Embryonic facial prominence (tissue), 1 donor: ENCODE measurements around the gene CPB1.
"Not testable (repeated sequence)": the region's sequence is repeated elsewhere in the genome, so short reads cannot be mapped to it uniquely, and the experiment has no call there.

Source experiments
- DNase-seq: peaks from one replicate; pipeline ENCODE4 v3.0.0-alpha.2; 2016; ENCODE audit errors: extremely low spot score

CPB1 gene

DNA sequence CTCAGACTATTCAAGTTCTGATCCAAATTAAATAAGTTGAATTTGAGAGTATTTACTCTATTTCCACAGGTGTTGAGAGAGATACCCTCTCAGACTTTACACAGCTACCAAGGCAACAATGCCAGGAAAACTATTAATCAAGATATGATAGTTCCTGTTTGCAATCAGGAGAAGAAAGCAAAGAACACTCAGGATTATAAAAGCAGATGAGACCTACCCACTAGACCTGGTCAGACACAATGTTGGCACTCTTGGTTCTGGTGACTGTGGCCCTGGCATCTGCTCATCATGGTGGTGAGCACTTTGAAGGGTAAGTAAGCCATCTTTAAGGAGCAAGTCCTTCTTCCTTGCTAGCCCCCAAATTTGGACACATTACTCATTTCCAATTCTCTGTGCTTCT, at the start of gene CPB1:
Gene CPB1 (plus strand): TSS at position 227 of the 400 bp plus-strand sequence. CDS start 13 bp downstream, at position 240.
- DNase-seq = no peak

DNA sequence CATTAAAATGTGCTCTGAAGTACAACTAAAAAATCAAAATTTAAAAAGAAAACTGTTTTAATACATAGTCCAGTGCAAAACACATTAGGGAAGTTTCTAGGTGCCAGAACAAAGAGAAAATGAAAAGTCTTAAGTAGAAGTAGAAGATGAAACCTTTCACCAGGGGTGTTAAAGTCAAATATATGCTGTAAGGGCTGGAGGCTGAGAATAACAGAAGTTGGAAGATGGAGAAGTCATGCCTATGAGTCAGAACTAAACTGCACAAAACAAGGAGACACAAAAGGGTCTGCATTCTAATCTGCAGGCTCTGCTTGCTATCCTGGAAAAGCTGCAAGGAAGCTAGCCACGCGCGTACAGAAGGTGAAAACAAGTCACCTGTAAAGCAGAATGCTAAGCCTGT, 48.7 kb upstream of the CPB1 start:
- no peak for DNase-seq

DNA sequence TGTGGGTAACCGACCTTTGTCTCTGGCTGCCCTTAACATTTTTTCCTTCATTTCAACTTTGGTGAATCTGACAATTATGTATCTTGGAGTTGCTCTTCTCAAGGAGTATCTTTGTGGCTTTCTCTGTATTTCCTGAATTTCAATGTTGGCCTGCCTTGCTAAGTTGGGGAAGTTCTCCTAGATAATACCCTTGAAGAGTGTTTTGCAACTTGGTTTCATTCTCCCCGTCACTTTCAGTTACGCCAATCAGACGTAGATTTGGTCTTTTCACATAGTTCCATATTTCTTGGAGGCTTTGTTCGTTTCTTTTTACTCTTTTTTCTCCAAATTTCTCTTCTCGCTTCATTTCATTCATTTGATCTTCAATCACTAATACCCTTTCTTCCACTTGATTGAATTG, 42.6 kb upstream of the CPB1 start:
- DNase-seq = not testable (repeated sequence)

DNA sequence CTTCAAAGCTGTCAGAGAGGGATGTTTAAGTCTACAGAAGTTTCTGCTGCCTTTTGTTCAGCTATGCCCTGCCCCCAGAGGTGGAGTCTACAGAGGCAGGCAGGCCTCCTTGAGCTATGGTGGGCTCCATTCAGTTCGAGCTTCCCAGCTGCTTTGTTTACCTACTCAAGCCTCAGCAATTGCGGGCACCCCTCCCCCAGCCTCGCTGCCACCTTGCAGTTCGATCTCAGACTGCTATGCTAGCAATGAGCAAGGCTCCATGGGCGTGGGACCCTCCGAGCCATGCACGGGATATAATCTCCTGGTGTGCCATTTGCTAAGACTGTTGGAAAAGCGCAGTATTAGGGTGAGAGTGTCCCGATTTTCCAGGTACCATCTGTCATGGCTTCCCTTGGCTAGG, 41.5 kb upstream of the CPB1 start:
- not testable (repeated sequence) for DNase-seq

DNA sequence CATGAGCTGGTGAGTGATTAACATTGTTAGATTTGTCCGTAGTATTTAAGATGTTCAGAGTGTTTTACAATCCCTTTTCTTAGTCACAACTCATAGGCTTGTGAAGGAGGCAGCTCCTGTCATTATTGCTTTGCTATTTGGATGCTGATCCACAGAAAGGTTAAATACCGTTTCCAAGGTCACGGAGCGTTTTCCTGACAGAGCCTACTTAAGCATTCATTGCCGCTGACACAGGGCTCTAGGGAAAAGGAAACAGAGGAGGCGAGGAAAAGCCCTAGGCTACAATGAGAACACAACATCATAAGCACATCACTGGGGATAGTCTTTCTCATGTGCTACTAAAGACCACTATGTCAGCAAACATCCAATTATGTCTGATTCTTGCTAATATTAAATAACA, 38.5 kb upstream of the CPB1 start:
- DNase-seq = no peak

DNA sequence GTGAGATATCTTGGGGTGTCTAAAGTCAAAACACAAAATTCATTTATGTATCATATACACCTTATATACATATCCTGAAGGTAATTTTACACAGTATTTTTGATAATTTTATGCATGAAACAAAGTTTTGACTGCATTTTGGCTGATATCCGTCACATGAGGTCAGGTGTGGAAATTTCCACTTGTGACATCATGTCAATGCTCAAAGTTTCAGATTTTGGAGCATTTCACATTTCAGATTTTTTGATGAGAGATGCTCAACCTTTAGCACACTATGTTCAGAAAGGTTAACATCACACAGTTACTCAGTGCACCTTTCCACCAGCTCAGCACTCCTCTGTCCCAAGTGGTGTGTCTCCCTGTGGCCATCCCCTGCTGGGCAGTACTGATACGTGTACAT, 37.7 kb upstream of the CPB1 start:
- no peak for DNase-seq

DNA sequence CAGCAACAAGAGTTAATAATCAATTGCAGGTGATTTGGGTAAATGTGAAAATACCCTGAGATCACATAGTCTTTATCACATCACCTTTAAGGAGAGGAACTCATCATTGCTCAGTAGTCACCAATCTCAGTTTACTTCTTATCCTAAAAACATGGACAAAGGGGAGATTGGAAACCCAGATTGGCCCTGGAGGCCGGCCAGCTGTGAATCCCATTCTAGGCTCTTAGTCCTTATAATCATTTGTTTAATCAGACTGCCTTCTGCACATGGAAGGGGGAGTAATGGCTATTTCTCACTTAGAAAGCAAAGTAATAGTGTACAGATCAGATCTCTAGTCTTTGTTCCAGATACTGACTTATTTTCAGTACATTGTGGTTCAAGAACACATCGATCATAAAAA, 37.2 kb upstream of the CPB1 start:
- DNase-seq = no peak

DNA sequence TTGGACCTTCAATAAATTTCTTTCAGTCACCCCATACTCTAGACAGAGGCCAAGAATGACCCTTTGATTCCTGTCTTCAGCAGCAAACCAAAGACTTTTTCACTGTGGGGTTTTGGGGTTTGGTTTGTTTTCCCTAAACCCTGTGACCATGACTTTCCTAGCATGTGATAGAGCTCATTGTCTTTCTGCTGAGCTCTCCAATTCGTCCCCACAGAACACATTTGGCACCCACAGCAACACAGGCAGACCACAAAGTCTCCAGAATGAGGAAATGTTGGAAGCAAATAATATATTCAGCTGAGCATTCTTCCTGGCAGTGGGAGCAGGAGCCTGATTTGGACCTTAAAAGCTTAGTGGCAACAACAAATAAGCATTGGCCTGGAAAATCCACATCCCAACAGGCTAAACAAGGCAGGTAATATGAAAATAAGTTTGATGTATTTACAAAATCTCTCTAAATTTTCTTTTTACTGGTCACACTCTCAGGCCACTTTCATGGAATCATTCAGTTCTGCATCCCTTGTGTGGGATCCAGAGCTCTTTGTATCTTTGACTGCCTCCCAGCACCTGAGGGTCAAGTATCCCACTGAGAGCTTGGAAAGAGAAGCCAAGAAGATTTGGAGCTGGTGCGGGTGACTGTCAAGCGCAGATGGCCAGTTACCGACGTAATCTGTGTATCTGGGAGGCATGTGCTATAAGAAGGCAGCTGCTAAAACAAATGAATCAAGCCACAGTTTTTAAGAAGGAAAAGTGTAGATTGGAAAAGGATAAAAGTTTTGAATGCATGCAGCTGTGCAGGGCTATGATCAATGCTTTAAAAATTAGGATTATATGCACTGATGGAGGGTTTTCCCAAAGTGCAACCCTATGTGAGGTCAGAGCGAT, 36.5 kb upstream of the CPB1 start:
- DNase-seq = no peak

DNA sequence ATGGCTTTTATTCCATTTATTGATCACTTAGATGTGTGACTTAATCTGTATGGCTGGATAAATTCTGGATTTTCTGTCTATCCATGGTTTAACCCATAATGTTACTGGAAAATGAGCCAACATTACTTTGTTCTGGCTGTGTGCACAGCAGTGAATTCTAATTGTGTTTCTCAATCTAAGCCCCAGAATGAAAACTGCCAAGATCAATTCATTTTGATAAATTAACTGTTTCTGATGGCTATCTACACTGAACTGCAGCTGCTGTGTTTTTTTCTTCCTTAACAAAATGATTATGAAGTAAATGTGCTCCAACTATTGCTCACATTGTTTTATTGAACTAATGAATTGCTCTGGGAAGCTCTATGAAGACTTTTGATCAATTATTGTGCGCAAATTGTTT, 35.7 kb upstream of the CPB1 start:
- no peak for DNase-seq

DNA sequence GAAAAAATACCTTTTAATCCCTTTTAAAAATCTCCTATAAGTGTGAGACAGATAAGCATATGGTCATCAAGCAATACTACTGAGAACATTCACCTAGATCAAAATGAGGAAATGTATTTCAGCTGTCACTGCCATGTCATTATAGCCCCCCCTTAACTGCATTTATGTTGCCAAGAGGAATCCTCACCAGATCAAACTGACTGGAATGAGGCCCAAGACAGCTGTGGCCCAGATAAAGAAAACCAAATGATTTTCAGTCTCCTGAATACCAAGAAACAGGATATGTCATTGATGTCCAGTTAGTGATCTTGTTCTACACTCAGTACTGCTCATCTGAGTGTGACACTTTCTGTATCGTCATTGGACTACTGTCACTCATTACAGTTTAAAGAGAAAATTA, 35.1 kb upstream of the CPB1 start:
- DNase-seq = no peak

DNA sequence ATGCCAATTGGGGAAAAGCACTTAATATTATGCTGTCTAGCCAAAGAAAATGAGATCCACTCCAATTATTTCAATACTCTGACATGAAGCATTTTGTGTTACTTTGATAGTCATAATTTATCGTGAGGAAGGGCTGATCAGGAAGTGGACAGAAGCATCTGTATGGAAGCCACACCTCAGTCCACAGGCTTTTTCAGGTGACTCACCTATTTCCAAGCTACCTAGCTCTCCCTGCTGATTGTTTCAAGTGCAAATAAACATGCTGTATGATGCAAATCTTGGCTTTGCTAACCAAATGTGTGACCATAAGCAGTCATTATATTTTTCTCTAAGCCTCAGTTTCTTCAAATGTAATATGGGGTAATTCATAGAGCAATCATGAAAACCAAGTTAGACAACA, 30.8 kb upstream of the CPB1 start:
- DNase-seq = no peak

DNA sequence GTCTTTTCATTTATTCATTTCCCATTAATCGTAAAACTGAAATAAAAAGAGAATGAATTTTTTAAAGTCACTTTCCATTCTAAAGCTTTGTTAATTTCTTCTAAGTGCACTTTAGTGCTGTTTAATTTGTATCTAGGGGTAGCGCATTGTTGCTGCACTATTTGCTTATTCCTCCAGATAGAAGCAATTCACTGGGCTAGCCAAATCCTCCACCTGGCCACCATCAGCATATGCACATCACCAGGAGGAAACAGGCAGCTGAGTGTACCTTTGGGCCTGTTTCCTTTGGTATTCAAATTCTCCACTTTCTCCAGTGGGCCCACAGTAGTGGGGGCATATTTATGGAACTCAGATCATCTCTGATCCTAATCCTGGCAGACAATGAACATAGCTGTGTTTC, 29.8 kb upstream of the CPB1 start:
- no peak for DNase-seq

DNA sequence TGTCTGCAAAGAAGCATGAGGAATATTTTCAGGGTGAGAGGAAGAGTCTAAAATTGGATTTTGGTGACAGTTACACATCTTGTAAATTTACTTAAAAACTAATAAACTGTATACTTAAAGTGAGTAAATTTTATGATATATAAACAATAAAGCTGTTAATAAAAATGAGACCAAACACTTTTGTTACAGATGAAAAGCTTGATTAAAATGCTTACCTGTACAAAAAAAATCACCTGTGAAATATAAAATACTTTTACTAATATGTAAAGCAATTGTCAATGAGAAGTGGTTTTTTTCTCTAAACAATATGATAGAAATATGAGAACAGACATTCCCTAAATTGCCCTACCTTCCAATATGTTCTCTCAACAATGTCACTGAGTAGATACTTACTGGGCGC, 27.2 kb upstream of the CPB1 start:
- DNase-seq = no peak

DNA sequence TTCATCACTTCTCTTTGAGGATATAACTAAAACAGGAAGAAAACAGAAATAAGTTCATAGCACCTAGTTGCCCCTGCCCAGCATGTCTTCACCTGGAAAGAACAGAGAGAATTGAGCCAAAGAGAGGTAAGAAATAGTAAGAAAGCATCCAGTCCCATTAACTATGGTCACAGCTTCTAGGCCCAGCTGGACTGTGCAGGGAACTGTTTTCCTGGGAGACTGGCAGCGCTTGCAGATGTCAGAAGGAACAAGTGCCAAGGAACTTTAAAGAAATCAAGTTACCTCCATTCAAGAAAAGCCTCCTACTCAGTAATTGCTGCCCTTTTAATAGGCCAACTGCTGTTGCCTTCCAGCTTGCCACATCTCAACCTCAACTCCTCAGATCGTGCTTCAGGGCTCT, 17.8 kb upstream of the CPB1 start:
- no peak for DNase-seq

DNA sequence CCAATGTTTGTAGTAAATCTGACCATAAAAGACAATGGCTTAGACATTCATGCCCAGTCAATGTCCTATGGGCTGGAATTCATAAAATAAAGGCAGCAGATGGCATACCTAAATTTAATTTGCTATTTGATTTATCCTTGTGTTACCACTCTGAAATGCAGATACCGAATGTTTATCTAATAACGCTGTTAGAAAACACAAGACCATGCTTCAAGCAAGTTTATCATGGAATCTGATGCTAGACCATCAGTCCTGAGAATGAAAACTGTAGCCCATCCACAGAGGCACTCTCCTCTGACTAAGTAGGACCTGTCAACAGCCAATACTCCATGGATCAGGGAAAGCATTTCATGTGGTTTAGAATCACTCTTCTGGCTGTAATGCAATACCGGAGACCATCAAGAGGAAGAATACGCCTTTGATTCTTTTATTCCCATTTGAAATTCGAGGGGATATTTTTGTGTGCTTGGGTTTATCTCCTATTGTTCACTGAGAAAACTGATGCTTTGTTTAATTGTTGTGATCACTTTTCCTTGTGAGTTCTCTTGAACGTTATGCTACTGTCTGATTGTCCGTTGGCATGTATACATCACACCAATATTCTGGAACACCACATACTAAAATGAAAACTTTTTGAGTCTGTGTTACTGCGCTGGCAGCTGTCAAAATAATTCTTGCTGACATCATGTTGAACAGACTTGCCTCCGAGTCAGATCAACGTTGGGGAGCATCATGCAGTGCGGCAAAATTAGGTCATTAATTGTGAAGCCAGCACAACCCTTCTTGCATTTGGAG, 12.1 kb upstream of the CPB1 start:
- DNase-seq = no peak

DNA sequence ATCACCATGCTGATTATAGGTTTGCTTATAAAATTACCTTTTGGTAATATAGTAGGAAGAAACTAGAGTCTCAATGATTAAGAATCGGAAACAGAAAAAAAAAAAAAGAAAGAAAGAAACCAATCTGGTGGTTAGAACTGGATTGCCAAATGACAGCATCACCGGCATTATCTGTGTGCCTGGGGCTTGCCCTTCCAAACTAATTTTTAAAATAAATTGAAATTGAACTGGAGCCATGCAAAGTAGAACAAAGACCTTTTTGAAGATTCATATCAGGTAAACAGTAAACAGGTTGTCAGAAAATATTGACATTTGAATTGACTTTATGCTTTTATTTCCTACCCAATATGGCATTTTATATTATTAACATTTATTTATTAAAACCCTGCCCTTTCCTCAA, 11.2 kb upstream of the CPB1 start:
- DNase-seq = no peak

DNA sequence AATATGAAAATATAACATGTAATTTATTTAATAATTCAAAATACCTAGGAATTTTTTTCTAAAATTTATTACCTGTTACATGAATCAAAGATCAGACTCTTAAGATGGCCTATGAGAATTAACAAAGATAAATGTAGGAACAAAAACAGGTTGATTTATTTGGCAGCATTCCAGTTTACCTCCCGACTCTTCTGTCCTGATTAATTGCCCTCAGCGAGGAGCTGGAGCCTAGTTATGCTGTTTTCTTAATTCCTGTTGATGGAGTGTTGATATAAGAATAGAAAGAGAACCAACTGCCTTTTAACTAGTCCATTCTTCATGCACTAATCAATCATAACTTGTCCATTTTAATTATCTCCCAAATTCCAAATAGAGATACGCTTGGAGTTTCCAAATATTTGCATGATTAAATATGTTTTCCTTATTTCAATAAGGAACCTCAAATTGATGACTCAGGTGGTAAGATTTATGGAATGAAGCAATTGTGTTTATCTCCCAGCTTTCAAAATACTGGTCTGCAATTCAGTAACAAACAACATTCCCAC, 10.6 kb upstream of the CPB1 start:
- no peak for DNase-seq

DNA sequence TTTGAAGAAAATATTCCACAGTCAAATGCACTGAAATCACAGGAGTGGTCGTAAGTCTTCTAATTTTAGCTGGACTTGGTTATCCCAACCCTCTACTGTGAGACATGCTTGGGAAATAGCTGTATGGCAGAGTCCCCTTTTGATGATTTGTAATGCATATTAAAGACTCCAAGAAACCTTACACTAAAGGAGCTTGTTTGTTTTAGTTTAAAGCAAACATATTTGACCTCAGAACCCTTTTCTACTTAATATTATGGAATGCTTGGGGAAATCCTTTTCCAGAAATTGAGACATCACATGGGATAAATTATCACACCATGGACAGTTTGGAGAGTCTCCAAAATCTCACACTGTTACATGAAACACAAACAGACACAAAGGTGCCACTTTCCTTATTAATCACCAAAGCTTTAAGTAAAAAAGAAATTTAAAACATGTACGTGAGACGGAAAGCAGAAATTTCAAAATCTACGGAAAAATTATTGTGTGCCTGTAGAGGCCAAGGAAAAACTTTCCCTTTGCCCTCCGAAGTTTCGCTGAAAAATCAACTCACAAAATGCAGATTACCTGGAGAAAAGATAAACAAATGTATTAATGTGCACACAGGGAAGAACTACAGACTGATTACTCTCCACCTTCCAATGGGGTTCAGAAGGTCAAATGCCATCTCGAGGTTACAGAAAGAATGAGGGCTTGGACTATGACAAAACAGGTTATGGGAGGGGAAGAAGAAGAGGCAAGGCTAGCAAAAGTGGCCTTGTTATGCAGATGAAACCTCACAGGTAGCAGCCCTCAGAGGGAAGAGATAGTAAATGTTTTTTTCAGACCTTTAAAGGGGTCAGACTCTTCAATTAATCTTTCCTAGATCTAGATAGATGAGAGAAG, 7.0 kb upstream of the CPB1 start:
- DNase-seq = no peak

DNA sequence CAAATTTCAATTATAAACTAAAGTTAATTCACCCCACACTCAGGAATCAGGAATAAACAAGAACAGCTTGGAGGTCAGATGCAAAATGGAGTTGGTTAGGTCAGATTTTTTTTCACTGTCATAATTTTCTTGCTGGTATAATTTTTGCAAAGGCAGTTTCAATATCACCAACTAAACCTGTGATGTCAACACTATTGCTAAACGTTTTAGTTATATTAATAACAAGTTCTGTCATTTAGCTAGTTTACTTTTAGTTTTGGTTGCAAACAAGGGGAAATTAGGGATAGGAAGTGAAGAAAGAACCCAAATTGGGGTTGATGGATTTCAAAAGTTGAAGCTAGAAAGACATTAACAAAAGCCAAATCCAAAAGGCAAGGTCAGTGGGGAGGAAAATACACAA, 4.6 kb upstream of the CPB1 start:
- DNase-seq = no peak

DNA sequence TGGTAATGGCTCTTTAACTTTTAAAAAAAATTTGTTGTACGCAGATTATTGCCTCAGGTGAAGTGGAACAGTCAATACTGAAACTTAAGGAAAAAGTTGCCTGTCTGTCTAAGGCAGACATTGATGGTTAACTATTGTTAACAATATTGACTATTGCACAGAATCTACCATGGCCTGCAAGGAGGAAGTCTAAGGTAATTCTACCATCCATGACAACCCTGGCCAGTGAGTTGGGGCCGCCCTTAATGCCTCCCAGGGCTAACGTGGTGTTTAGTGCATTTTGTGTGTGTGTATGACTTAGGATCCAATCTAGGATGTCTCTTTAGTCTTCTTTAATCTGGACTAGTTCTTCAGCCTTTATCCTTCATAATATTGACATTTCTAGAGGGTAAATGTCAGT, 2.1 kb upstream of the CPB1 start:
- no peak for DNase-seq

DNA sequence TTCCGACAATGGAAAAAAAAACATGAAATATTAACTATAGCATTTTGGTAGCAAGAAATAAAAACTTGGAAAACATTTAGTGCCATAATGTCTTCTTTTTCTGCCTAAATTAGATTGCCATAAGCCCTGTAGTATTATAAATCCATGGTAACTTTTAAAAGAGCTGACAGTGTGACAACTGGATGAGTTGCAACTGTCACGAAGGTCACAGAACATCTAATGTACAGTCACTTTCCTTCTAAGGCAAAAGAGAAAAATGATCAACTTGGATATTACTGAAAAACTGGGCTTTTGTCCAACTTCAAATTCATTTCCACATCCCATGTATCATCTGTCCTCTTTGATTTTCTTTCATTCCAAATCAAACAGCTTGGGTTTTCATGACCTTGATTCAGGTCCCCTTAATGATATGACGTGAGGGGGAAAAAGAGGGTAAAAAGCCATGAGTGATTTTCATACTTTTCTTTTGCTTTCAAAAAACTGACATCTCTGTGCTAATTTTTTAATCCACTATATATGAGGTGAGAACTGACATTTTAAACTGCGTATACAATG, 602 bp downstream of the CPB1 start:
- no peak for DNase-seq

DNA sequence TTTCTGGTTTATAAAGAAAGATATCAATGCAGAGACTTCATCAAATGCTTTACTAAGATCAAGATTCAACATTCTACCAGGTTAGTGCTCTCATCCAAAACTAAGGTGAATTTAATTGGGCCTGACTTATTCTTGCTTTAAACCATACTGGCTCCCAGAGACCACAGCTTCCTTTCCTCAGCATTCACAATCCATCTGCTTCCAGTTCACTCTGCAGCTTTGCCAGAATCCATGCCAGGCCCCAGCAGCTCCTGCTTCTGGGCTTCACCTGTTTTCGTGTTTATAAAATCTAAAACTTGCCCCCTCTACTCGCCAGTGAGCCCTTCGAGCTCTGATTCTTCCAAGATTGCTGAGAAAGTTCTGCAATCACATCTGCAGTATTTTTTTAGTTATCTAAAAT, 2.3 kb downstream of the CPB1 start:
- no peak for DNase-seq
